Measurements from ENCODE around the gene ZKSCAN1. TPM values are rescaled to one million over a fixed set of nuclear protein-coding genes. Genes with fewer than 3 reads are reported as not detected.
"Not testable (repeated sequence)": the region's sequence is repeated elsewhere in the genome, so short reads cannot be mapped to it uniquely, and the experiment has no call there.

The ZKSCAN1 gene
- polyA plus RNA-seq (ENCODE audit: insufficient read length) = 37.6 TPM

- peak; percentile 85 for DNase-seq (ENCODE audit: low read depth)
Measured at GRCh38 chr7:100015232-100016214, at the start of gene ZKSCAN1. TSS of gene ZKSCAN1 (plus strand) at chr7:100015596. CDS start at chr7:100023507, 7,911 bp downstream.

- DNase-seq (ENCODE audit: low read depth) = no peak
Measured at GRCh38 chr7:99969298-99969697, 46.1 kb upstream of the ZKSCAN1 start.

GRCh38 chr7:99969813-99970212 is 45.6 kb upstream of the ZKSCAN1 start:
- not testable (repeated sequence) for DNase-seq (ENCODE audit: low read depth)

GRCh38 chr7:99971242-99971641 is 44.2 kb upstream of the ZKSCAN1 start:
- DNase-seq (ENCODE audit: low read depth) = no peak

GRCh38 chr7:99973817-99974216 is 41.6 kb upstream of the ZKSCAN1 start:
- DNase-seq (ENCODE audit: low read depth) = not testable (repeated sequence)

- no peak for DNase-seq (ENCODE audit: low read depth)
Measured at GRCh38 chr7:99974681-99975080, 40.7 kb upstream of the ZKSCAN1 start.

GRCh38 chr7:99975782-99976521 is 39.4 kb upstream of the ZKSCAN1 start, which contains the start of gene AZGP1:
TSS of gene AZGP1 (minus strand) at chr7:99976031. CDS start at chr7:99976020, 11 bp downstream.
- no peak for DNase-seq (ENCODE audit: low read depth)

- no peak for DNase-seq (ENCODE audit: low read depth)
Measured at GRCh38 chr7:99976626-99977025, 38.8 kb upstream of the ZKSCAN1 start.

GRCh38 chr7:99979814-99980225 is 35.6 kb upstream of the ZKSCAN1 start:
- not testable (repeated sequence) for DNase-seq (ENCODE audit: low read depth)

GRCh38 chr7:99980448-99980872 is 34.9 kb upstream of the ZKSCAN1 start:
- not testable (repeated sequence) for DNase-seq (ENCODE audit: low read depth)

- not testable (repeated sequence) for DNase-seq (ENCODE audit: low read depth)
Measured at GRCh38 chr7:99981066-99981465, 34.3 kb upstream of the ZKSCAN1 start.

- DNase-seq (ENCODE audit: low read depth) = no peak
Measured at GRCh38 chr7:99984593-99984992, 30.8 kb upstream of the ZKSCAN1 start.

- DNase-seq (ENCODE audit: low read depth) = not testable (repeated sequence)
Measured at GRCh38 chr7:99987306-99987705, 28.1 kb upstream of the ZKSCAN1 start.

GRCh38 chr7:99987846-99988245 is 27.6 kb upstream of the ZKSCAN1 start:
- no peak for DNase-seq (ENCODE audit: low read depth)

GRCh38 chr7:99990460-99990852 is 24.9 kb upstream of the ZKSCAN1 start:
- no peak for DNase-seq (ENCODE audit: low read depth)

GRCh38 chr7:99991543-99991942 is 23.9 kb upstream of the ZKSCAN1 start:
- not testable (repeated sequence) for DNase-seq (ENCODE audit: low read depth)

- DNase-seq (ENCODE audit: low read depth) = no peak
Measured at GRCh38 chr7:99992330-99993038, 22.9 kb upstream of the ZKSCAN1 start.

- DNase-seq (ENCODE audit: low read depth) = no peak
Measured at GRCh38 chr7:99994819-99995218, 20.6 kb upstream of the ZKSCAN1 start.

GRCh38 chr7:99996755-99997544 is 18.4 kb upstream of the ZKSCAN1 start:
- no peak for DNase-seq (ENCODE audit: low read depth)

GRCh38 chr7:99997545-99998137 is 17.8 kb upstream of the ZKSCAN1 start:
- DNase-seq (ENCODE audit: low read depth) = no peak
